ENCODE results near the gene NFIX. TPM values are rescaled to one million over a fixed set of nuclear protein-coding genes. Genes with fewer than 3 reads are reported as not detected.

NFIX gene
- total and polyA plus RNA-seq, 2 of the 13 experiments (the other 11 are each of a cell fraction or from before 2014, with no cell fraction given), result 3.4 to 5.4 TPM

GRCh38 chr19:13060964-13061927, 66.0 kb downstream of the NFIX start (continued):
- TF ChIP-seq FOXA1 (IDR thresholded peaks at IDR 0.05), result no peak
- no peak for TF ChIP-seq FOXA1 (CRISPR knock-in tag; IDR thresholded peaks at IDR 0.05)
- peak; percentile 77 for TF ChIP-seq RBM39 (IDR thresholded peaks at IDR 0.05; ENCODE audit: low read depth, low read length, poor library complexity, severe bottlenecking)
- TF ChIP-seq HDAC2 (CRISPR knock-in tag; IDR thresholded peaks at IDR 0.05), result peak; percentile 79; the same call in 1 of the 2 replicates
- no peak for TF ChIP-seq ETS1 (CRISPR knock-in tag; IDR thresholded peaks at IDR 0.05)
- TF ChIP-seq PHF5A (CRISPR knock-in tag; IDR thresholded peaks at IDR 0.05; ENCODE audit: low read depth, unreplicated experiment), result no peak
- TF ChIP-seq ZIK1 (CRISPR knock-in tag; IDR thresholded peaks at IDR 0.05; ENCODE audit: borderline replicate concordance, low read depth), result no peak; the same call in 1 of the 2 replicates
- TF ChIP-seq ZNF883 (CRISPR knock-in tag; IDR thresholded peaks at IDR 0.05; ENCODE audit: not compliant biosample characterization), result no peak
- no peak for TF ChIP-seq ZSCAN22 (CRISPR knock-in tag; IDR thresholded peaks at IDR 0.05)
- TF ChIP-seq DMTF1 (CRISPR knock-in tag; IDR thresholded peaks at IDR 0.05), result no peak
- 0 out of 2 replicates have a peak, but pooled peaks have one; percentile 88 for TF ChIP-seq MAF1 (CRISPR knock-in tag; IDR thresholded peaks at IDR 0.05; ENCODE audit: borderline replicate concordance)
- no peak for TF ChIP-seq ZNF326 (CRISPR knock-in tag; IDR thresholded peaks at IDR 0.05; ENCODE audit: borderline replicate concordance)
- TF ChIP-seq MBNL3 (CRISPR knock-in tag; conservative IDR thresholded peaks at IDR 0.05), result no peak
- no peak for TF ChIP-seq HES4 (CRISPR knock-in tag; IDR thresholded peaks at IDR 0.05; ENCODE audit: borderline replicate concordance)
- TF ChIP-seq ARHGAP35 (CRISPR knock-in tag; IDR thresholded peaks at IDR 0.05; ENCODE audit: borderline replicate concordance), result peak; percentile 31; the same call in 1 of the 2 replicates
- no peak for TF ChIP-seq ZNF292 (CRISPR knock-in tag; IDR thresholded peaks at IDR 0.05; ENCODE audit: borderline replicate concordance, low read depth)
- TF ChIP-seq SRY (CRISPR knock-in tag; IDR thresholded peaks at IDR 0.05), result no peak
- TF ChIP-seq THAP8 (CRISPR knock-in tag; IDR thresholded peaks at IDR 0.05; ENCODE audit: borderline replicate concordance), result no peak; the same call in 1 of the 2 replicates
- no peak for TF ChIP-seq BCLAF1 (IDR thresholded peaks at IDR 0.05)
